PC-9 (cell line): Measurements from ENCODE around the gene SYT2.

Experiments
- CTCF ChIP-seq: fragments of 200-600 bp; sonication (generic); conservative IDR thresholded peaks from 2 replicates; pipeline ENCODE4 v1.6.1; 2017; ENCODE audit warnings: mixed run types, antibody characterized with exemption, mild to moderate bottlenecking, moderate library complexity
- EZH2 ChIP-seq: fragments of 200-600 bp; sonication (generic); IDR thresholded peaks from 2 replicates; pipeline ENCODE4 v1.8.0; 2017; ENCODE audit warnings: antibody characterized with exemption, low read depth

- TF ChIP-seq CTCF (no peak), EZH2 (no peak)
Observed at GRCh38 chr1:202596638-202597037, 113.6 kb downstream of the SYT2 start.
